ENCODE measurements around the gene RPTOR. TPM values are rescaled to one million over a fixed set of nuclear protein-coding genes. Genes with fewer than 3 reads are reported as not detected.
"Not testable (repeated sequence)": the region's sequence is repeated elsewhere in the genome, so short reads cannot be mapped to it uniquely, and the experiment has no call there.

RPTOR gene
- total RNA-seq, 2 experiments from 2014 or later = 43.6 to 47.2 TPM

- H3K27me3 Mint-ChIP-seq = no peaks in the 10 kb centered on the region
- DNase-seq = no peak
- H3K4me1 Mint-ChIP-seq = peaks cover 20% of the 10 kb centered on the region
- peaks cover 11% of the 10 kb centered on the region for H3K36me3 Mint-ChIP-seq
- H3K4me3 Mint-ChIP-seq = no peak overlapping the region
- no peak overlapping the region for H3K27ac Mint-ChIP-seq
- no peaks in the 10 kb centered on the region for H3K9me3 Mint-ChIP-seq
Observed at GRCh38 chr17:80625627-80626026, 81.0 kb downstream of the RPTOR start.

- not testable (repeated sequence) for H3K27ac Mint-ChIP-seq, DNase-seq, H3K4me3 Mint-ChIP-seq, H3K4me1 Mint-ChIP-seq, H3K27me3 Mint-ChIP-seq, H3K9me3 Mint-ChIP-seq
- H3K36me3 Mint-ChIP-seq = peaks cover 15% of the 10 kb centered on the region
Observed at GRCh38 chr17:80628881-80629280, 84.2 kb downstream of the RPTOR start.

GRCh38 chr17:80629298-80630028, 84.8 kb downstream of the RPTOR start:
- H3K4me1 Mint-ChIP-seq = no peaks in the 10 kb centered on the region
- no peak overlapping the region for H3K27ac Mint-ChIP-seq
- H3K27me3 Mint-ChIP-seq = no peaks in the 10 kb centered on the region

GRCh38 chr17:80630560-80631120, 86.0 kb downstream of the RPTOR start:
- DNase-seq = no peak
- Mint-ChIP-seq H3K4me1 (no peaks in the 10 kb centered on the region), H3K36me3 (peaks cover 15% of the 10 kb centered on the region), H3K9me3 (no peaks in the 10 kb centered on the region), H3K27me3 (no peaks in the 10 kb centered on the region), H3K27ac (no peak overlapping the region), H3K4me3 (no peak overlapping the region)

More at GRCh38 chr17:80629298-80630028, 84.8 kb downstream of the RPTOR start:
- H3K36me3 Mint-ChIP-seq = peaks cover 15% of the 10 kb centered on the region
- H3K9me3 Mint-ChIP-seq = no peaks in the 10 kb centered on the region
- H3K4me3 Mint-ChIP-seq = no peak overlapping the region
- no peak for DNase-seq

GRCh38 chr17:80631142-80632045, 86.8 kb downstream of the RPTOR start:
- H3K27me3 Mint-ChIP-seq = no peaks in the 10 kb centered on the region
- H3K4me1 Mint-ChIP-seq = peaks cover 5% of the 10 kb centered on the region
- H3K9me3 Mint-ChIP-seq = no peaks in the 10 kb centered on the region
- no peak for DNase-seq
- no peak overlapping the region for H3K4me3 Mint-ChIP-seq
- no peak overlapping the region for H3K27ac Mint-ChIP-seq
- peaks cover 10% of the 10 kb centered on the region for H3K36me3 Mint-ChIP-seq

- no peak overlapping the region for H3K27ac Mint-ChIP-seq
Observed at GRCh38 chr17:80632046-80632581, 87.5 kb downstream of the RPTOR start.

GRCh38 chr17:80633207-80633606, 88.6 kb downstream of the RPTOR start:
- peaks cover 17% of the 10 kb centered on the region for H3K4me1 Mint-ChIP-seq
- no peaks in the 10 kb centered on the region for H3K9me3 Mint-ChIP-seq
- no peak for DNase-seq
- no peak overlapping the region for H3K27ac Mint-ChIP-seq
- no peaks in the 10 kb centered on the region for H3K27me3 Mint-ChIP-seq
- peaks cover 3% of the 10 kb centered on the region for H3K36me3 Mint-ChIP-seq
- H3K4me3 Mint-ChIP-seq = no peak overlapping the region

More at GRCh38 chr17:80632046-80632581, 87.5 kb downstream of the RPTOR start:
- no peak overlapping the region for H3K4me3 Mint-ChIP-seq
- H3K36me3 Mint-ChIP-seq = peaks cover 6% of the 10 kb centered on the region
- H3K4me1 Mint-ChIP-seq = peaks cover 12% of the 10 kb centered on the region
- no peaks in the 10 kb centered on the region for H3K27me3 Mint-ChIP-seq
- H3K9me3 Mint-ChIP-seq = no peaks in the 10 kb centered on the region
- no peak for DNase-seq

GRCh38 chr17:80633994-80634566, 89.4 kb downstream of the RPTOR start:
- Mint-ChIP-seq H3K9me3 (no peaks in the 10 kb centered on the region), H3K4me1 (peaks cover 17% of the 10 kb centered on the region), H3K36me3 (peaks cover 3% of the 10 kb centered on the region), H3K27ac (no peak overlapping the region), H3K27me3 (no peaks in the 10 kb centered on the region), H3K4me3 (no peak overlapping the region)
- DNase-seq = no peak

- Mint-ChIP-seq H3K4me1 (peaks cover 24% of the 10 kb centered on the region), H3K27ac (peak overlapping the region; percentile 81), H3K4me3 (peak overlapping the region; percentile 43), H3K36me3 (peaks cover 16% of the 10 kb centered on the region), H3K27me3 (no peaks in the 10 kb centered on the region), H3K9me3 (no peaks in the 10 kb centered on the region)
- DNase-seq = peak; percentile 8
Observed at GRCh38 chr17:80636361-80637018, 91.9 kb downstream of the RPTOR start.

- Mint-ChIP-seq H3K36me3 (peaks cover 19% of the 10 kb centered on the region), H3K27ac (peak overlapping the region; percentile 81), H3K27me3 (no peaks in the 10 kb centered on the region), H3K4me1 (peaks cover 26% of the 10 kb centered on the region), H3K4me3 (peak overlapping the region; percentile 43), H3K9me3 (no peaks in the 10 kb centered on the region)
- DNase-seq = no peak
Observed at GRCh38 chr17:80637048-80637781, 92.6 kb downstream of the RPTOR start.

- H3K4me3 Mint-ChIP-seq = no peak overlapping the region
- no peaks in the 10 kb centered on the region for H3K27me3 Mint-ChIP-seq
- peaks cover 24% of the 10 kb centered on the region for H3K36me3 Mint-ChIP-seq
- peak overlapping the region; percentile 8 for H3K27ac Mint-ChIP-seq
- peaks cover 33% of the 10 kb centered on the region for H3K4me1 Mint-ChIP-seq
- H3K9me3 Mint-ChIP-seq = no peaks in the 10 kb centered on the region
- DNase-seq = no peak
Observed at GRCh38 chr17:80639658-80640057, 95.0 kb downstream of the RPTOR start.

GRCh38 chr17:80640366-80641084, 95.9 kb downstream of the RPTOR start:
- peaks cover 30% of the 10 kb centered on the region for H3K36me3 Mint-ChIP-seq
- DNase-seq = no peak
- no peaks in the 10 kb centered on the region for H3K9me3 Mint-ChIP-seq
- H3K27me3 Mint-ChIP-seq = no peaks in the 10 kb centered on the region
- no peak overlapping the region for H3K27ac Mint-ChIP-seq
- H3K4me1 Mint-ChIP-seq = peaks cover 41% of the 10 kb centered on the region
- no peak overlapping the region for H3K4me3 Mint-ChIP-seq

GRCh38 chr17:80643326-80644099, 98.9 kb downstream of the RPTOR start:
- Mint-ChIP-seq H3K4me1 (peaks cover 53% of the 10 kb centered on the region), H3K4me3 (no peak overlapping the region), H3K36me3 (peaks cover 48% of the 10 kb centered on the region)

More at GRCh38 chr17:80643326-80644099, 98.9 kb downstream of the RPTOR start:
- Mint-ChIP-seq H3K27ac (no peak overlapping the region), H3K27me3 (no peaks in the 10 kb centered on the region), H3K9me3 (no peaks in the 10 kb centered on the region)
- no peak for DNase-seq

Measured in activated naive CD8-positive, alpha-beta T cell treated with anti-CD3 and anti-CD28 coated beads for 36 hours (primary cell).